ENCODE results near the gene GABRR3. TPM values are rescaled to one million over a fixed set of nuclear protein-coding genes. Genes with fewer than 3 reads are reported as not detected.
"Not testable (repeated sequence)": the region's sequence is repeated elsewhere in the genome, so short reads cannot be mapped to it uniquely, and the experiment has no call there.

The GABRR3 gene
- total RNA-seq, 6 experiments from 2014 or later: not detected

- H3K4me3 Mint-ChIP-seq: no peak overlapping the region
- peaks cover 11% of the 10 kb centered on the region for H3K27me3 Mint-ChIP-seq (ENCODE audit: insufficient read depth)
- H3K4me1 Mint-ChIP-seq (ENCODE audit: low read depth): peaks cover 17% of the 10 kb centered on the region
- no peak for DNase-seq
- H3K27ac Mint-ChIP-seq: no peak overlapping the region
- no peak for TF ChIP-seq CTCF (IDR thresholded peaks at IDR 0.05)
- no peaks in the 10 kb centered on the region for H3K9me3 Mint-ChIP-seq
- H3K36me3 Mint-ChIP-seq (ENCODE audit: low read depth): no peaks in the 10 kb centered on the region
These were observed 20.9 kb downstream of the GABRR3 start for GRCh38 chr3:98014268-98014585.

- TF ChIP-seq CTCF (IDR thresholded peaks at IDR 0.05): peak; percentile 23; the same call in 1 of the 2 replicates
- no peak overlapping the region for H3K27ac Mint-ChIP-seq
- no peaks in the 10 kb centered on the region for H3K9me3 Mint-ChIP-seq
- no peaks in the 10 kb centered on the region for H3K36me3 Mint-ChIP-seq (ENCODE audit: low read depth)
- H3K27me3 Mint-ChIP-seq (ENCODE audit: insufficient read depth): peaks cover 7% of the 10 kb centered on the region
- H3K4me3 Mint-ChIP-seq: peak overlapping the region; percentile 10; the same call in 1 of the 2 replicates
- peaks cover 17% of the 10 kb centered on the region for H3K4me1 Mint-ChIP-seq (ENCODE audit: low read depth)
- peak; percentile 4 for DNase-seq
These were observed 21.5 kb downstream of the GABRR3 start for GRCh38 chr3:98013411-98014267.

GRCh38 chr3:98012979-98013378 is 22.1 kb downstream of the GABRR3 start:
- H3K27me3 Mint-ChIP-seq (ENCODE audit: insufficient read depth): peaks cover 6% of the 10 kb centered on the region; the same call in 1 of the 2 replicates
- H3K4me3 Mint-ChIP-seq: no peak overlapping the region
- peaks cover 17% of the 10 kb centered on the region for H3K4me1 Mint-ChIP-seq (ENCODE audit: low read depth)
- H3K27ac Mint-ChIP-seq: no peak overlapping the region
- TF ChIP-seq CTCF (IDR thresholded peaks at IDR 0.05): no peak
- H3K36me3 Mint-ChIP-seq (ENCODE audit: low read depth): no peaks in the 10 kb centered on the region
- no peaks in the 10 kb centered on the region for H3K9me3 Mint-ChIP-seq
- peak; percentile 1 for DNase-seq

- not testable (repeated sequence) for H3K27ac Mint-ChIP-seq; H3K9me3 Mint-ChIP-seq; DNase-seq; H3K36me3 Mint-ChIP-seq (ENCODE audit: low read depth); H3K27me3 Mint-ChIP-seq (ENCODE audit: insufficient read depth); H3K4me3 Mint-ChIP-seq
- H3K4me1 Mint-ChIP-seq (ENCODE audit: low read depth): peaks cover 17% of the 10 kb centered on the region
These were observed 24.1 kb downstream of the GABRR3 start for GRCh38 chr3:98010883-98011449.

GRCh38 chr3:98010194-98010882 is 24.8 kb downstream of the GABRR3 start:
- peaks cover 17% of the 10 kb centered on the region for H3K4me1 Mint-ChIP-seq (ENCODE audit: low read depth)
- no peak overlapping the region for H3K4me3 Mint-ChIP-seq
- H3K27me3 Mint-ChIP-seq (ENCODE audit: insufficient read depth): peaks cover 2% of the 10 kb centered on the region
- no peak for DNase-seq
- no peak for TF ChIP-seq CTCF (IDR thresholded peaks at IDR 0.05)
- H3K27ac Mint-ChIP-seq: no peak overlapping the region
- no peaks in the 10 kb centered on the region for H3K9me3 Mint-ChIP-seq
- H3K36me3 Mint-ChIP-seq (ENCODE audit: low read depth): no peaks in the 10 kb centered on the region

GRCh38 chr3:98008855-98009254 is 26.3 kb downstream of the GABRR3 start:
- Mint-ChIP-seq H3K27ac (no peak overlapping the region), H3K27me3 (ENCODE audit: insufficient read depth) (peaks cover 4% of the 10 kb centered on the region), H3K4me1 (ENCODE audit: low read depth) (peaks cover 13% of the 10 kb centered on the region), H3K4me3 (no peak overlapping the region), H3K9me3 (no peaks in the 10 kb centered on the region), H3K36me3 (ENCODE audit: low read depth) (no peaks in the 10 kb centered on the region)
- TF ChIP-seq CTCF (IDR thresholded peaks at IDR 0.05): no peak
- DNase-seq: no peak

Measured in HFFc6 (cell line).